Activated CD4-positive, alpha-beta T cell treated with anti-CD3 and anti-CD28 coated beads, Interleukin-2, amount 50 U/mL, for 48 hours (primary cell): ENCODE measurements around the gene ABI2.
"Not testable (repeated sequence)": the region's sequence is repeated elsewhere in the genome, so short reads cannot be mapped to it uniquely, and the experiment has no call there.

Source experiments
- DNase-seq, 2 experiments: peaks; one replicate each; pipeline ENCODE4 v3.0.0-alpha.2; 2020

ABI2 gene

GRCh38 chr2:203359450-203359849 lies 31.3 kb downstream of the ABI2 start:
- DNase-seq = no peak

- DNase-seq = no peak
Observed at GRCh38 chr2:203360833-203361430, 32.7 kb downstream of the ABI2 start.

- DNase-seq = no peak
Observed at GRCh38 chr2:203361495-203361894, 33.3 kb downstream of the ABI2 start.

DNA sequence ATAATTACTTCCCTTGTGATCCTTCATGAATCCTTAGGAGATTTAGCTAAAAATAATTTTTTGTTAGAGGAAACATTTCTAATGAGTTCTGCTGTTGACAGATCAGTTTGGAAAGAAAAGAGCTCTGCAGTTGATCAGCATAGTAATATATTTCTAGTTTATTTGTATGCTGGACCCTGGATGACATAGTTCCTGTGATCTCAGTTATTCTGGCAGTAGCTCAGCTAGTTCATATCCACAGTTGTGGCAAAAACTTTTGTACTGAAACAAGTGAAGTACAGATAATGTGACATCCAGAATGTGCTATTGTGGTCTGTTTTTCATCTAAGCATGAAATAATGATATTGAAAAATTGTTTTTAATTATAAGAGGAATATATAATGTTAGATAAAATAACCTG lies 33.7 kb downstream of the ABI2 start:
- no peak for DNase-seq

GRCh38 chr2:203366639-203367466 lies 38.7 kb downstream of the ABI2 start:
- DNase-seq = no peak

DNA sequence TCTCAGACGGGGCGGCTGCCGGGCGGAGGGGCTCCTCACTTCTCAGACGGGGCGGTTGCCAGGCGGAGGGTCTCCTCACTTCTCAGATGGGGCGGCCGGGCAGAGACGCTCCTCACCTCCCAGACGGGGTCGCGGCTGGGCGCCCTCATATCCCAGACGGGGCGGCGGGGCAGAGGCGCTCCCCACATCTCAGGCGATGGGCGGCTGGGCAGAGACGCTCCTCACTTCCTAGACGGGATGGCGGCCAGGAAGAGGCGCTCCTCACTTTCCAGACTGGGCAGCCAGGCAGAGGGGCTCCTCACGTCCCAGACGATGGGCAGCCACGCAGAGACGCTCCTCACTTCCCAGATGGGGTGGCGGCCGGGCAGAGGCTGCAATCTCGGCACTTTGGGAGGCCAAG lies 44.5 kb downstream of the ABI2 start:
- not testable (repeated sequence) for DNase-seq

DNA sequence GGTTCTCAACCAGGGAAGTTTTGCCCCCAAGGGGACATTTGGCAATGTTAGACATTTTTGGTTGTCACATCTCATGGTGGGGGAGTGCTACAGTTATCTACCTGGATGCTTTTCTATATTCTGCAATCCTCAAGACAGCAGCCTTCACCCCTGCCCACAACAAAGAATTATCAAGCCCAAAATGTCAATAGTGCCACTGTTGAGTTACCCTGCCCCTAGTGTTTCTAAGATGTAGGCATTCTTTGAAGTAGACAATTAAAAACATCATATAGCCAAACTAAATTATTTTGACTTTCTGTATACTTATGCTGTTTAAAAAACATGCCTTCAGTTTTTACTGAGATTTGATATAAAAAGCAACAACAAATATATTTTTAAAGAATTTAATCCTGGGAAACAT lies 48.0 kb downstream of the ABI2 start:
- no peak for DNase-seq

GRCh38 chr2:203379156-203379555 lies 51.0 kb downstream of the ABI2 start:
- no peak for DNase-seq

GRCh38 chr2:203383038-203383437 lies 54.8 kb downstream of the ABI2 start:
- no peak for DNase-seq

- not testable (repeated sequence) for DNase-seq
Observed at GRCh38 chr2:203388153-203388552, 60.0 kb downstream of the ABI2 start.

- DNase-seq = no peak
Observed at GRCh38 chr2:203394519-203395227, 66.5 kb downstream of the ABI2 start.

DNA sequence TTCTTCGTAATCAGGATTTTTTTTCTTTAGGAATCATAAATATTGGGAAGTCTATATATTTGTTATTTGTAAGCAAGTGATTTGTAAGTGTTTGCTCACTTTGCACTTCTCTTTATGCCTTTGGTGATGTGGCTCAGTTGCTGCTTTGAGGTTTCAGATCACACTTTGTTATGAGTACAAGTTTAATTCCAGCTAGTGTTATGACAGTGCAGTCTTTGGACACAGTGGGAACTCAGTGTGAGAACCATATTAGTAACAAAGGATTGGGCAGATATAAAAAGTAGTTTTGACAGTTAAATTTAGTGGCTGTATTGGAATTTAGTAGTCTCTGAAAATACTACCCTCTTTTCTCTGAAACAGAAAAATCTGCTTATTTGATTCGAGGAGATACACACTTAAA lies 67.7 kb downstream of the ABI2 start:
- DNase-seq = no peak

DNA sequence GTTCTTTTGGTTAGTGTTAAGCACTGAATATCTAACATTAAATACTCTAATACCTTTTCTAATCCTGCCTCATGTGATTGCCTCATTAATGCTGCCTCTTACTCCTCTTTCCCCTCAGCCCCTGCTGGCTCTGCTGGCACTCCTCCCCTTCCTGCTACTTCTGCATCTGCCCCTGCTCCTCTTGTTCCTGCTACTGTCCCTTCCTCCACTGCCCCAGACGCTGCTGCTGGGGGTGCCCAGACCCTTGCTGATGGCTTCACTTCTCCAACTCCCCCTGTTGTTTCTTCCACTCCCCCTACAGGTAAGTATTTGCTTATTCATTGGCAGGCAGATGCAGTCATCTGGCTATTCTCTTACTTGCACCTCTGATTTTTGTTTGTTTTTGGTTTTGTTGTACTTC lies 68.5 kb downstream of the ABI2 start:
- DNase-seq = no peak

DNA sequence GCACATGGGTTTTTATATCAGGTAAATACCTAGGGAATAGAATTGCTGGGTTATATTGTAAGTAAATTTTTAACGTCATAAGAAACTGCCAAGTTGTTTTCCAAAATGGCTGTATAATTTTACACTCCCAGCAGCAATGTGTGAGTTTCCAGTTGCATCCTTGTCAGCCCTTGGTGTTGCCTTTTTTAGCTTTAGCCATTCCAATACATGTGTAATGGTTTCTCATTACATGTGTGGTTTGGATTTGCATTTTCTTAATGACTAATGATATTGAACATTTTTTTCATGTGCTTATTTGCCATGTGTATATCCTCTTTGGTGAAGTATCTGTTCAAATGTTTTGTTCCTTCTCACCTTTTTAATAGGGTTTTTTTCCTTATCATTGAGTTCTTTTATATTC lies 70.8 kb downstream of the ABI2 start:
- DNase-seq = no peak

DNA sequence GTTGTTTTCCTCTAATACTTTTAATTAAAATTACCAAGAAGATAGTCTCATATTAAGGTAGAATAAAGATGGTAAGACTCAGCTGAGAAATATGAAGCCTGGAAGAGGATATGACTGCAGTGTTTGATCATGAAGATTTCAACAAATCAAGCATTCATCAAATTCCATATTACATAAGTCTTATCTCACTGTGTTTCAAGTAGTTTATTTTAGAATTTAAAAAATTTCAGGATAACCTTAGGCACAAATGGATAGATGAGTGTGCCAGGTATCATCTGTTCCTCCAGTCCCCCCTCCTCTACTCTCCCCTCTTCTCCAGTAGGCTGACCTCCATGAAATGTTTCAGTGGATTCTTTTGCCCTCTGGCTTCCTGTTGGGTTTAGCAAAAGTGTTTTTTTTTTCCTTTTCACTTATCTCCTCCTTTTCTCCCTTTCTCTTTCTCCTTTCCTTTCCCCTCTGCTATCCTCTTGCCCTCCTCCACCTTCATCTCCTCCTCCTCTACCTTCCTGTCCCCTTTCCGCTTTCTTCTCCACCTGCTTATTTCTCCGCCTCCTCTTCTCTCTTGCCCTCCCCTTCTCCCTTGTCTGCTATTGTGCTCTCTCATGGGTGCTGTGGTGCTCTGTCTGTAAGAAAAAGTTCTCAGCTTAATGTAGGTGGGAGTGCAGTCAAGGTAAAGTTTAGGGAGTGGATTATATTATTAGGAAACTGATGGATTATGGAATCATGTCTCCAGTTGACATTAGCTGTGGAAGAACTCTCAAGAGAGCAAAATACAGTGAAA lies 72.8 kb downstream of the ABI2 start:
- no peak for DNase-seq

GRCh38 chr2:203404996-203405395 lies 76.8 kb downstream of the ABI2 start:
- DNase-seq = no peak

GRCh38 chr2:203407496-203407895 lies 79.3 kb downstream of the ABI2 start:
- DNase-seq = no peak

DNA sequence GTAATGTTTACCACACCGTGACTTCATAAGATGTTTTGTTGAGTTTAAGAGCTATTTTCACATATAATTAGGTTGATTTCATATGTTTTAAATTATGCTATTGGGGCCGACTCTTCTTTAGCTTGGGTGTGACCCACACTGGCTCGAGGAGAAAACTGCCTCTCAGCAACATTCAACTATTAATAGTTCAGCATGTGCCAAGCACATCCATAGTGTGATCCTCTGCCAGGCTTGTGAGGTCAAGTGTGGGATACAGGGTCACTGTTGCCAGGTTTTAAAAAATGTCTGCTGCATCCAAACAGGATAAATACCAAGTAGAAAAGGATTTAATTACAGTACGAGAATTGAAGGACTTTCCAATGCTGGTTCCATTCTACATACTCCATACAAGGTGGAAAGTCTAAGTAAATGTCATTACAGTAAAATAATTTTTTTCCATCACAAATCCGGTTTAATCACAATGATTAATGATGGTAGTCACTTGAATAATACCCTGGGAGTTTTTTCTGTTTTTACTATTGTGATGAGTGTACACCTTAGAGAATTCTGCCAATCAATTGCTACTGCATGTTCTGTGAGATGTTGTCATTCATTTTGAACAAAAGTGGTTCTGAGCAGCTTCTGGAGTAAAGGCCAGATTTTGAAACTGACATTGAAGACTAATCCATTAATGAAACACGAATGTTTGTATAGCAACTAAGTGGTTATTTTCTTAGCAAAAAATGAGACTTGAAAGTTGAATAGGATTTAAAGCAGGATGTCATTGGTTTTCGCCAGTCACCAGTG lies 84.5 kb downstream of the ABI2 start:
- no peak for DNase-seq

GRCh38 chr2:203413796-203414195 lies 85.6 kb downstream of the ABI2 start:
- no peak for DNase-seq

DNA sequence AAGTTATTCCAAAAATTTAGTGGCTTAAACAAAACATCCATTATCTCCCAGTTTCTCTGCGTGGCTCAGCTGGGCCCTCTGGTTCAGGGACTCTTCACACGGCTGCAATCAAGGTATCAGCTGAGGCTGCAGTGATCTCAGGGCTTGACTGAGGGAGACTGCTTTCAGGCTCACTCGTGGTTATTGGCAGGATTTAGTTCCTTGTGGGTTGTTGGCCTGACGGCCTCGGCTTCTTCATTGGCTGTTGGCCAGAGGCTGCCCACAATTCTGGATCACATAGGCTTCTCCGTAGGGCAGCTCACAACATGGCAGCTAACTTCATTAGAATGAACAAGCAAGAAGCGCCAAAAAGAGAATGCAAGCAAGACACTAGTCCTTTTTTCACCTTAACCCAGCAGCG lies 90.1 kb downstream of the ABI2 start:
- no peak for DNase-seq

GRCh38 chr2:203427061-203427460 lies 98.9 kb downstream of the ABI2 start:
- DNase-seq = no peak

DNA sequence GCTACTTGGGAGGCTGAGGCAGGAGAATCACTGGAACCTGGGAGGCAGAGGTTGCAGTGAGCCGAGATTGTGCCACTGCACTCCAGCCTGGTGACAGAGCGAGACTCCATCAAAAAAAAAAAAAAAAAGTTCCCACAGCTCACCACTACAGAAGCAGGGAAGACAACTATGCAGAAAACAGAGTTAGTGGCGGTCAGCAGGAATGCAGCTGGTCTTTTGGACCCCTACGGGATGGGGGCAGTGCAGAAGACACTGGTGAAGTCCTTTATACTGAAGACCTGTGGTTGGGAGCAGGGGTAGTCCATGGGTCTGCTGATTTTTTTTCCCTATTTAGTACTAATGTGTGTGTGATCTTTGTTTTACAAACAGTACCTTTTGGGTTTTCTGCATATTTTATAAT lies 101.4 kb downstream of the ABI2 start:
- DNase-seq = not testable (repeated sequence)
